ENCODE data around the gene ADORA2A.
A peak's percentile ranks its signal among the peaks of the same experiment; 100 is the strongest.
"Not testable (repeated sequence)": the region's sequence is repeated elsewhere in the genome, so short reads cannot be mapped to it uniquely, and the experiment has no call there.

The ADORA2A gene

DNA sequence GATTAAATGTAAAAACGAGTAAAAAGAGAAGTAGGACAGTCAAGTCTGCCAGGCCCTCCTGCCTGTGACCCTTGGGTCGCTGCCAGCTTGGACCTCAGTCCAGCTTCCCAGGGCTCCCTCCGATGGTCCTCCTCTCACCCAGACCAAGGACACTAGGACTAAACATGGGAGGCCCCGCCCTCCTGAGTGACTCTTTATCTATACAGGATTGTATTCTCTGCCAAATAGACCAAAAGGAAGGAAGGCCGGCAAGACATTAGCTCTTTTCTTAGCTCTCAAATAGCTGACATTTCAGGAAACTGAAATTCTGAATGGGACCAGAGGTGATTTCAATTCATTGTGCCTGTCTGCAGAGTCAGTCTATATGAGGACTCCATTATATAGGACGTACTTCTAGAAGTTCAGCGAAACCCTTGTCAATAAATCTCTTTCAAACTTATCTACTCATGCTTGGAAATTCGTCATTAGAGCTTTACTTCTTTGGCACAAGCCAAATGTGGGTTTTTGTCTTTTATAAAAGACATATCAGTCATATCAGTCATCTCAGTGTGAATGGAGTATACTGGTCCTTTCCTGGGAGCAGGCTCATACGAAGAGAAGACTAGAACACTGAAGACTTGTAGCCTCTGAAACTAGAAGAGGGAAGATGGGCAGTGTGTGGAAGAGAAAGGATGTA lies 28.5 kb downstream of the ADORA2A start:
- DNase-seq: no peak

- no peak for DNase-seq
Observed at GRCh38 chr22:24457894-24458420, 30.6 kb downstream of the ADORA2A start.

- no peak for DNase-seq
Observed at GRCh38 chr22:24459911-24460310, 32.5 kb downstream of the ADORA2A start.

- DNase-seq: no peak
Observed at GRCh38 chr22:24460418-24461089, 33.2 kb downstream of the ADORA2A start.

GRCh38 chr22:24463071-24463760 lies 35.8 kb downstream of the ADORA2A start:
- no peak for DNase-seq

DNA sequence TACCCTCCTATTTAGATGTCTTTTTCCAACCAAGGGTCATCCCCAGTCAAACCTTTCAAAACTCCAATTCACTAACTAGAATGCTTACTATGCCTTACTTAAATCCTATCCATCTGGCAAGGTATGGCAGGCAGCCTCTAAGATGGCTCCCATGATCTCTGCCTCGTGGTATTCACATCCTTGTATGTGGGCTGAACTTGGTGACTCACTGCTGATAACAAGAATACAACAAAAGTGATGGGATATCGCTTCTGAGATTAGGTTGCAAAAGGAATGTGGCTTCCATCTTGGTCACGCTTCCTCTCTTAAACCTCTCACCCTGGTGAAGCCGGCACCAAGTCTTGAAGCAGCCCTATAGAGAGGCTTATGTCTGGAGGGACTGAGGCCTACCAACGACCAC lies 38.2 kb downstream of the ADORA2A start:
- no peak for DNase-seq

GRCh38 chr22:24465975-24466374 lies 38.6 kb downstream of the ADORA2A start:
- DNase-seq: no peak

DNA sequence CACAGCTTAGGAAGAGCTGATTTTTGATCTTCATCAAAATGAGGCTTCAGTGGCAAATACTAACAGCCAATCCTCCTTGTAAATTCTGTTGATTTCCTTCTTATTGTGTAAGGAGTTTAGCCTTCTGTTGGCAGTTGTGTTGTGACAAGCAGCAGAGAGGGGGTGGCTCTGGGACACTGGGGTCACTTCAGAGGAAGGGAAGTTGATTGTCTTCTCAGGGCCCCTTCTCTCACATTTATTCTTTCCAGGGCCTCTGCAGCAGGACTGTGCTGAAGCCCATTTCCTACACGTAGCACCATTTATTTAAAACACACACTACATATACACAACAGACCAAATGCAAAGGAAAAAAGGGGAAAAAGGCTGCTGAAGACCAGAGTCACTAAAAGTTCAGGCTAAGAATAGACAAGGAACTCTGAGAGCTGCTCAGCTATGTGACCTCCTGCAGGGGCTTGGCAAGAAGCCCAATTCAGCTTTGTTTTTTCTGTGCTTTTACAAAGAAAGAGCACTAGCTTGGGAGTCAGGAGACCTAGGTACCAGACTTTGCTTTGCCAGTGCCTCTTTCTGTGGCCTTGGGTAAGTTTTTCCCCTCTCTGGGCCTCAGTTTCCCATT lies 39.4 kb downstream of the ADORA2A start:
- DNase-seq: peak; percentile 21 to 24

DNA sequence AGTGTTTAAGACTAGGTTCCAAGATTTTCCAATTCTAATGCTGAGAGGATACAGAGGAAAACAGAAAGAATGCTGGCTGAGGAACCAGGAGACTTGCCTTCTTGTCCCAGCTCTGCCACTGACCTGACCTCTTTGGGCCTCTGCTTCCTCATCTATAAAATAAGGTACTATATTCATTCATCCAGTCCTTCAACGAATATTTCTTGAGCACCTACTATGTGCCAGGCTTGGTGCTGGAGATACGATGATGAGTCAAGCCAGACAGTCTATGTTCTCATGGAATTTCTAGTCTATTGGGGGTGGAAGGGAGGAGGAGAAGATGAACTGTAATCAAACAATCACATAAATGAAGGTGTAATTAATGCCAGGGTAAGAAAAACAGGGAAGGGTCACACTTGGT lies 39.9 kb downstream of the ADORA2A start:
- DNase-seq: no peak

GRCh38 chr22:24471570-24471969 lies 44.2 kb downstream of the ADORA2A start:
- DNase-seq: no peak

DNA sequence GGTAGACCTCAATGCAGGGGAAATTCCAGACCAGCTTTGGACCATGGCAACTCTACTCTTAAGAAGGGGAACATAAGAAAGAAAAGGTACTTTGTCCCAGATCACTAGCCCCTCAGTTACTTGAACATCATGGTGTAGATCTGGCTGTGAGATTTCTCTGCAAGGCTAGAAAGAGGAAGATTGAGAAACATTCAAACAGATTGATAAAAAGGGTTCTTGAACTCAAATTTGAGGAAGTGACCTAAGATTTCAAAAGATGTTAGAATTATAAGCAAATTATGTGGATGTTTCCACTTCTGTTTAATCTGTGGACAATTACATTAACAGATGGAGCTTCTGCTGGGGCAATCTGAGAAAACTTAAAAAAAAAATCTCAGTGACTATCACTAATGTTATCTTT lies 45.9 kb downstream of the ADORA2A start:
- peak; percentile 91 to 94 for DNase-seq

DNA sequence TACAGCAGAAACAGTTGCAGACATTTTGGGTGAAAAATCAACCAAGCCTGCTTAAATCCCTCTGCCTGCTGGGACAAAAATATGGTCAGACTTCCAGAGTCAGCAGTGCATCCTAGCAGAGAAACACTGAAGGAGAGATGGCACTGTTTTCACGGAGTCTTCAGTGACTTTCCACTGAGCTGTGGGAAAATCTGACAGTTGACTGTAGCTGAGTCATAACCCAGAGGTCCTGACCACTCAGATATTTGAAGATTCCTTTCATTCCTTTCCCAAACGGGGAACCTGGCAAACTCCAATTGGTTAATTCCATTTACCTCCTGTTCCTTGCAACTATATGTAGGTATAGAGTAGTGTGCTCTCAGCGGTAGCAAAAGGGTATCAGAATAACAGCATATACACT lies 46.8 kb downstream of the ADORA2A start:
- DNase-seq: no peak

DNA sequence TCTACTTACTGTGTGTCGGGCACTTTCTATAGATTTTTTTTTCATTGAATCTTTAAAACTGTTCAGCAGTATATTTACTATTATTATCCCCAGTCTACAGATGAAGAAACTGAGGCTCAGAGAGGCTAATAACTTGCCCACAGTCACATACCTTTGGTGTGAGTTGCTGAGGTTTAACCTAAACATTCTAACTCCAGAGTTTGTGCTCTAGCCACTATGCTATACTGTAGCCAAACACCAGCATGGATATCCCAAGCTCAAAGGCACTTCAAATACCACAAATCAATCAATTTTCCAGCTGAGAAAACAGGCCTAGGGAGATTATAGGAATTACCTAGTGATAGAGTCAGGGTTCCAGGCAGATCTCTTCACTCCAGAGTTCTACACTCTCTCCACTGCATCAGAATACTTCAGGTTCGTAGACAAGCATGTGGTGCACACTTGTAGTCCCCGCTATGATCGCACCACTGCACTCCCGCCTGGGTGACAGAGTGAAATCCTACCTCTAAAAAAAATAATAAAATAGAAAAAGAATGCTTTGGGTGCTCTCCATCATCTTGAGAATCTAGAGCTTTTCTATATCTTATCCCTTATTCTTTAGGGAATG lies 47.4 kb downstream of the ADORA2A start:
- DNase-seq: no peak

DNA sequence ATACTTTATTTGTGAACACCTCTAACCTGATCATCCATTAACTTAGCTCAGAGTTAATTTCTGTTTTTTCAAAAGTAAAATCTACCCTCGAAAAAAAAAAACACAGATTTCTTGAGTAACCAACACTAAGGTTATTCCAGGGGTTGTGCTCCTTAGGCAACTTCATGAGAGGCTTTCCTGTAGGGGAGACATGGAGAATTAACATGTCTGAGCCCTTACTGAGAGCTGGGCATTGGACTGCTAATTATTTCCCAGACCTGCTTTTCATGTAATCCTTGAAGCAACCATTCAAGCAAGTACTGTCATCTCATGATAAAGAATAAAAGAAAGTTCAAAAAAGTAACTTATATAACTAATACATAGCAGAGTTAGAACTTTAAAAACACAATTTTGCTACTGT lies 54.2 kb downstream of the ADORA2A start:
- no peak for DNase-seq

- peak; percentile 83 to 92 for DNase-seq
Observed at GRCh38 chr22:24482575-24482974, 55.2 kb downstream of the ADORA2A start.

DNA sequence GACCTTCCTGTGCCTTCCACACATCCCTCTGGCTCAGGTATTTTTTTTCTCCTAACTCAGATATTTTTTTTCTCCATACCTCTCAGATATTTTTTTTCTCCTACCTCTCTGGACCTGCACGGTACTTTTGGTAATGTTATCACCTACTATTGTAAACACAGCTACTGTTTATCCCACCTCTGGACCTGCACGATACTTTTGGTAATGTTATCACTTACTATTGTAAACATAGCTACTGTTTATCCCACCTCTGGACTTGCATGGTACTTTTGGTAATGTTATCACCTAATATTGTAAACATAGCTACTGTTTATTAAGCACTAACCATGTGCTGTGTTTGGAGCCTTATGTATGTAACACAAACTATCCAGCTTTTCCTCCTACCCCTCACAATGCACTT lies 55.6 kb downstream of the ADORA2A start:
- no peak for DNase-seq

GRCh38 chr22:24483976-24484545 lies 56.7 kb downstream of the ADORA2A start:
- DNase-seq: no peak

DNA sequence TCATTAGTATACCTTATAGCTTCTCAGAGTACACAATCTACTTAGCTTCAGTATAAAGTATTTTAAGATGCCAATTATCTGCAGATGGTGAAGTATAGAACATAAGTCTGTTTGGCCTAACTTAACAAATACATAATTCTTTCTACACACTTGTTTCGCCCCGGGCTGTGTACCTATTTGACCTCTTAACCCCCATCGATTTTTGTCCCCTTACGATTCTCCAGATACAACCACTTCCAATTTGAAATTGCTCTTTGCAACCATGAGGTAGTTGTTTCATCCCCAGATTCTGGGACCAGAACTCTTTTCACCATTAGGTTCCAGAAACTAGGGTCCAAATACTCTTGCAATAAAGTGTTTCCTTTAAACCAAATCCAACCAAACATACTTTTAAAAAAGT lies 57.8 kb downstream of the ADORA2A start:
- DNase-seq: no peak

DNA sequence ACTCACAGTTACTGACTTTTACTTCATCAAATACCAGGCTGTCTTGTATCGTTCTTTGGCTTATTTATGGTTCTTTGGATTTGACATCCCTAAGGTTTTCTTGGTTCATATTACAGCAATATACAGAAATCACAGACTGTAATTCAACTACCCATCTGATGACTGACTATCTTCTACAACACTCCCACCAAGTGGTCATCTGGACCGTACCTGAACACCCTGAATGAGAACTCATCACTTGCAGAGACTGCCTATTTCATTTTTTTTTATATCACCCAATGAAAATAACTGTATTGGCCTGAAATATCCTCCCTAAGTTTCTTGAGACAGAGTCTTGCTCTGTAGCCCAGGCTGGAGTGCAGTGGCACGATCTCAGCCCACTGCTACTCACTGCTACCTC lies 58.2 kb downstream of the ADORA2A start:
- no peak for DNase-seq

- peak in 1 of 2 experiments; percentile 33 for DNase-seq
Observed at GRCh38 chr22:24486501-24486921, 59.1 kb downstream of the ADORA2A start.

DNA sequence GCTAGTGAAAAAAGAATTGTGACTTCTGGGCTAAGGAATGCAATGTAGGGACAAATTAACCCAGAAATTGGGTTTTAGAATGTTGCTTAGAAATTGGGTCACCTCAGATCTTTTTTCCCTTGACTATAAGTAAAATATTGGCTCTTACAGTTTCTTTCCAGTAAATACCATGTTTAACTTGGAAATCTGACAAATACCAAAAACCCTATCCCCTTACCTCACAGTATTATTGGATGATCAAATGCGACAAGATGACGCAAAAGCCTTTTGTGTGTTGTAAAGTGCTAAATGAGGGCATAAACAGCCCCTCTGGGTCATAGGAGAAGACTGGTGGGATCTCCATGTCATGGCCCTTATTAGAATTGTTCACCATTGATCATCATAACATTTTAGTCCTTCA lies 61.6 kb downstream of the ADORA2A start:
- no peak for DNase-seq

DNA sequence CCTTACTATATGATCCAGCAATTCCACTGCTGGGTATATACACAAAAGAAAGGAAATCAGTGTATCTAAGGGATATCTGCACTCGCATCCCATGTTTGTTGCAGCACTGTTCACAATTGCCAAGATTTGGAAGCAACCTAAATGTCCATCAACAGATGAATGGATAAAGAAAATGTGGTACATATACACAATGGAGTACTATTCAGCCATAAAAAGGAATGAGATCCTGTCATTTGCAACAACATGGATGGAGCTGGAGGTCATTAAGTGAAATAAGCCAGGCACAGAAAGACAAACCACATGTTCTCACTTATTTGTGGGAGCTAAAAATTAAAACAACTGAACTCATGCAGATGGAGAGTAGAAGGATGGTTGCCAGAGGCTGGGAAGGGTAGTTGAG lies 62.0 kb downstream of the ADORA2A start:
- DNase-seq: not testable (repeated sequence)
